HEK293 (cell line): Measurements from ENCODE around the gene OLFM3.

Experiments used
- TCF7L2 ChIP-seq: IDR thresholded peaks from 2 replicates; pipeline ENCODE4 v1.6.1; 2011; ENCODE audit warnings: low read depth, mild to moderate bottlenecking, inconsistent platforms, low read length, moderate library complexity, borderline replicate concordance
- ZBTB7A ChIP-seq: fragments of 450-650 bp; formaldehyde crosslinking; IDR thresholded peaks from 2 replicates; pipeline ENCODE4 v1.5.1; 2016; ENCODE audit warnings: low read depth, missing biosample characterization, missing genetic modification characterization
- ZNF76 ChIP-seq: fragments of 450-650 bp; formaldehyde crosslinking; IDR thresholded peaks from 2 replicates; pipeline ENCODE4; 2016; ENCODE audit warnings: low read depth, missing biosample characterization, missing genetic modification characterization, borderline replicate concordance
- TF ChIP-seq, protein P1 (sequence below): fragments of 450-650 bp; formaldehyde crosslinking; IDR thresholded peaks from 2 replicates; pipeline ENCODE4 v1.5.1; 2016; ENCODE audit warnings: missing biosample characterization, missing genetic modification characterization

GRCh38 chr1:101908980-101909379 is 87.7 kb downstream of the OLFM3 start:
- TF ChIP-seq ZNF76 (tag by site-specific recombination) (no peak), TCF7L2 (no peak), ZBTB7A (no peak)
- TF ChIP-seq, protein P1, sequence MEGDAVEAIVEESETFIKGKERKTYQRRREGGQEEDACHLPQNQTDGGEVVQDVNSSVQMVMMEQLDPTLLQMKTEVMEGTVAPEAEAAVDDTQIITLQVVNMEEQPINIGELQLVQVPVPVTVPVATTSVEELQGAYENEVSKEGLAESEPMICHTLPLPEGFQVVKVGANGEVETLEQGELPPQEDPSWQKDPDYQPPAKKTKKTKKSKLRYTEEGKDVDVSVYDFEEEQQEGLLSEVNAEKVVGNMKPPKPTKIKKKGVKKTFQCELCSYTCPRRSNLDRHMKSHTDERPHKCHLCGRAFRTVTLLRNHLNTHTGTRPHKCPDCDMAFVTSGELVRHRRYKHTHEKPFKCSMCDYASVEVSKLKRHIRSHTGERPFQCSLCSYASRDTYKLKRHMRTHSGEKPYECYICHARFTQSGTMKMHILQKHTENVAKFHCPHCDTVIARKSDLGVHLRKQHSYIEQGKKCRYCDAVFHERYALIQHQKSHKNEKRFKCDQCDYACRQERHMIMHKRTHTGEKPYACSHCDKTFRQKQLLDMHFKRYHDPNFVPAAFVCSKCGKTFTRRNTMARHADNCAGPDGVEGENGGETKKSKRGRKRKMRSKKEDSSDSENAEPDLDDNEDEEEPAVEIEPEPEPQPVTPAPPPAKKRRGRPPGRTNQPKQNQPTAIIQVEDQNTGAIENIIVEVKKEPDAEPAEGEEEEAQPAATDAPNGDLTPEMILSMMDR (tag by site-specific recombination): no peak
